Diencephalon (tissue), 1 donor: ENCODE data around the gene MYCBP2. TPM values are rescaled to one million over a fixed set of nuclear protein-coding genes. Genes with fewer than 3 reads are reported as not detected.

Experiments used
- total RNA-seq: library from RNA; depleted of rRNA; stranded (reverse); fragments of >200 nt; gene quantifications from one replicate; pipeline ENCODE4 v1.2.3, GENCODE V29; 2014

MYCBP2 gene
- total RNA-seq = 283 TPM

GRCh38 chr13:77326905-77327604 lies at the start of gene MYCBP2:
Gene MYCBP2 (minus strand): TSS chr13:77327094. CDS start chr13:77326775, 319 bp downstream.

GRCh38 chr13:77026861-77027621 lies 299.9 kb downstream of the MYCBP2 start, which contains the start of gene FBXL3:
Gene FBXL3 (minus strand): TSS chr13:77027159. CDS start chr13:77021860, 5,299 bp downstream.

Other genes with a start within 250 kb of the MYCBP2 start
- 0.23 TPM for gene SCEL, start 208.6 kb upstream of the MYCBP2 start, total RNA-seq